ENCODE measurements around the gene COPS9.

COPS9 gene

DNA sequence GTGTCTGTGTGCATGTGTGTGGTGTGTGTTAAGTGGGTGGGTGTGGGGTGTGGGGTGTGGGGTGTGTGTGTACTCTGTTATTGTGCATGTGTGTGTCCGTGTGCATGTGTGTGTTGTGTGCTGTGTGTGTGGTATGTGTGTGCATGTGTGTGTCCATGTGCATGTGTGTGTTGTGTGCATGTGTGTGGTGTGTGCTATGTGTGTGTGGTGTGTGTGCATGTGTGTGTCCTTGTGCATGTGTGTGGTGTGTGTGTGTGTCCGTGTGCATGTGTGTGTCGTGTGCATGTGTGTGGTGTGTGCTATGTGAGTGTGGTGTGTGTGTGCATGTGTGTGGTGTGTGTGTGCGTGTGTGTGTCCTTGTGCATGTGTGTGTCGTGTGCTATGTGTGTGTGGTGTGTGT, 11.3 kb upstream of the COPS9 start:
- TF ChIP-seq, protein P1, sequence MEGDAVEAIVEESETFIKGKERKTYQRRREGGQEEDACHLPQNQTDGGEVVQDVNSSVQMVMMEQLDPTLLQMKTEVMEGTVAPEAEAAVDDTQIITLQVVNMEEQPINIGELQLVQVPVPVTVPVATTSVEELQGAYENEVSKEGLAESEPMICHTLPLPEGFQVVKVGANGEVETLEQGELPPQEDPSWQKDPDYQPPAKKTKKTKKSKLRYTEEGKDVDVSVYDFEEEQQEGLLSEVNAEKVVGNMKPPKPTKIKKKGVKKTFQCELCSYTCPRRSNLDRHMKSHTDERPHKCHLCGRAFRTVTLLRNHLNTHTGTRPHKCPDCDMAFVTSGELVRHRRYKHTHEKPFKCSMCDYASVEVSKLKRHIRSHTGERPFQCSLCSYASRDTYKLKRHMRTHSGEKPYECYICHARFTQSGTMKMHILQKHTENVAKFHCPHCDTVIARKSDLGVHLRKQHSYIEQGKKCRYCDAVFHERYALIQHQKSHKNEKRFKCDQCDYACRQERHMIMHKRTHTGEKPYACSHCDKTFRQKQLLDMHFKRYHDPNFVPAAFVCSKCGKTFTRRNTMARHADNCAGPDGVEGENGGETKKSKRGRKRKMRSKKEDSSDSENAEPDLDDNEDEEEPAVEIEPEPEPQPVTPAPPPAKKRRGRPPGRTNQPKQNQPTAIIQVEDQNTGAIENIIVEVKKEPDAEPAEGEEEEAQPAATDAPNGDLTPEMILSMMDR (IDR thresholded peaks at IDR 0.05; ENCODE audit: low read depth, low read length), result no peak
- H3K4me3 ChIP-seq (ENCODE audit: low read depth, low read length), result no peak overlapping the region

DNA sequence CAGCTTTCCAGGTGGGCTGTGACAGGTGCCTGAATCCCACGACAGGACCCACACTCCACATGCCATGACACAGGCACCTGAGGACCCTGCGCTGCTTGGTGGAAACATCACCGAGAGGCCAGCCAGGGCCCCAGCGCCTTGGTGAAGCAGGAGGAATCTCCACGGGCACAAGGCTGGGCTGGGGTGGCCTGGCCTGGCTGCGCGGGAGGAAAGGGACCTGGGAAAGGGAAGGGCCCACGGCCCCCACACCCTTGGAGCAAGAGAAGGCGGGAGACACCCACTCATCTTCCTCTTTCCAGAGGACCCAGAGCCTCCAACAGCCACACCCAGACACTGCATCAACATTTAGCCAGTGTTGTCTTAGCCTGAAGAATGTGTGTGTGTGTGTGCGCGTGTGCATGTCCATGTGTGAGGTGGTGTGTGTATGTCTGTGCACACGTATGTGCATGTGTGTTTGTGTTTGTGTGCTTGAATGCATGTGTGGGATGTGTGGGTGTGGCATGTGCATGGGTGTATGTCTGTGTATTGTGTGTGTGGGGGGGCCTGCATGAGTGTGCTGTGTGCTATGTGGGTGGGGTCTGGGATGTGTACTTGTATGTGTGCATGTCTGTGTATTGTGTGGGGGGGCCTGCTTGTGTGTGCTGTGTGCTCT, 10.6 kb upstream of the COPS9 start:
- H3K4me3 ChIP-seq (ENCODE audit: low read depth, low read length), result no peak overlapping the region
- TF ChIP-seq, protein P1 (IDR thresholded peaks at IDR 0.05; ENCODE audit: low read depth, low read length), result no peak

DNA sequence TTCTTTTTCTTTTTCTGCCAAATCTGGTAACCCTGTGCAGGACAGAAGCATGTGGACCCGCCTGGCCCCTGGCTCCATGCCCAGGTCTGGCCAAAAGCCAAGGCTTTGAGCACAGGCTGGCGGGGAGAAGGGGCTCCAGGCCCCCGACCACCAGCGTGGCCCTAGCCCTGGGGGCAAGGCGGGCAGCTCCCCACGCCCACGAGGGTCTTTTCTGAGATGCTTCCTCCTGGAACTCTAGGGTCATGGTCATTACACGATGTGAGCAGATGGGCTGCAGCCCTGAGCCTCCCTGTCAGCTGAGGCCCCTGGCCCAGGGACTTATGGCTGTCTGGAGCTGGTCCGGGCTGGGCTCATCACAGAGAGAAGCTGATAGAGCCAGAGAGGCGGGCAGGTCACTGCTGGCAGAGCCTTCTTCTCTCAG, 10.0 kb upstream of the COPS9 start:
- TF ChIP-seq, protein P1 (IDR thresholded peaks at IDR 0.05; ENCODE audit: low read depth, low read length), result no peak
- no peak overlapping the region for H3K4me3 ChIP-seq (ENCODE audit: low read depth, low read length)

GRCh38 chr2:240145461-240145860, 9.4 kb upstream of the COPS9 start:
- no peak overlapping the region for H3K4me3 ChIP-seq (ENCODE audit: low read depth, low read length)
- TF ChIP-seq, protein P1 (IDR thresholded peaks at IDR 0.05; ENCODE audit: low read depth, low read length), result no peak

GRCh38 chr2:240144649-240145261, 8.7 kb upstream of the COPS9 start:
- no peak overlapping the region for H3K4me3 ChIP-seq (ENCODE audit: low read depth, low read length)
- TF ChIP-seq, protein P1 (IDR thresholded peaks at IDR 0.05; ENCODE audit: low read depth, low read length), result no peak

- H3K4me3 ChIP-seq (ENCODE audit: low read depth, low read length), result no peak overlapping the region
- TF ChIP-seq, protein P1 (IDR thresholded peaks at IDR 0.05; ENCODE audit: low read depth, low read length), result peak; percentile 89
These were observed 7.9 kb upstream of the COPS9 start for GRCh38 chr2:240143801-240144648.

DNA sequence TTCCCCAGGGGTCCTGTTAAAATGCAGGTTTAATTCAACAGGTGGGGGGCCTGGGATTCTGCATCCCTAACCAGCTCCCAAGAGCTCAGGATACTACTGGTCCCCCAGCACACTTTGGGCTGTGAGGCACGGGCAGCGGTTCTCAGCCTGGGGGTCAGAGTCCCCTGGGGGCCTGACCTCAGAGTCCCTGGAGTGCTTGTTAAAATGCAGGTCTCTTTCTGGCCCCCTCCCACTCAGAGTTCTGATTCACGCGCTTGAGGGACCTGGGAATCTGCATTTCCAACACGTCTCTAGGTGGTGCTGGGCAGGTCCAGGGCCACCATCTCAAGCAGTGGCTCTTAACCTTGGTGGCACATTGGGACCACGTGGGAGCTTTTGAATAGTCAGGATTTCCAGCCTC, 7.2 kb upstream of the COPS9 start:
- TF ChIP-seq, protein P1 (IDR thresholded peaks at IDR 0.05; ENCODE audit: low read depth, low read length), result no peak
- H3K4me3 ChIP-seq (ENCODE audit: low read depth, low read length), result no peak overlapping the region
